HG03520 (cell line): Measurements from ENCODE around the gene SGPP2.
"Not testable (repeated sequence)": the region's sequence is repeated elsewhere in the genome, so short reads cannot be mapped to it uniquely, and the experiment has no call there.

ENCODE experiments used
- ATAC-seq: cut with Tn5 transposase; IDR thresholded peaks from one replicate; pipeline ENCODE4 v1.9.1; 2021; ENCODE audit warnings: mild to moderate bottlenecking, moderate library complexity; ENCODE audit not compliant: unreplicated experiment

SGPP2 gene, protein sequence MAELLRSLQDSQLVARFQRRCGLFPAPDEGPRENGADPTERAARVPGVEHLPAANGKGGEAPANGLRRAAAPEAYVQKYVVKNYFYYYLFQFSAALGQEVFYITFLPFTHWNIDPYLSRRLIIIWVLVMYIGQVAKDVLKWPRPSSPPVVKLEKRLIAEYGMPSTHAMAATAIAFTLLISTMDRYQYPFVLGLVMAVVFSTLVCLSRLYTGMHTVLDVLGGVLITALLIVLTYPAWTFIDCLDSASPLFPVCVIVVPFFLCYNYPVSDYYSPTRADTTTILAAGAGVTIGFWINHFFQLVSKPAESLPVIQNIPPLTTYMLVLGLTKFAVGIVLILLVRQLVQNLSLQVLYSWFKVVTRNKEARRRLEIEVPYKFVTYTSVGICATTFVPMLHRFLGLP

DNA sequence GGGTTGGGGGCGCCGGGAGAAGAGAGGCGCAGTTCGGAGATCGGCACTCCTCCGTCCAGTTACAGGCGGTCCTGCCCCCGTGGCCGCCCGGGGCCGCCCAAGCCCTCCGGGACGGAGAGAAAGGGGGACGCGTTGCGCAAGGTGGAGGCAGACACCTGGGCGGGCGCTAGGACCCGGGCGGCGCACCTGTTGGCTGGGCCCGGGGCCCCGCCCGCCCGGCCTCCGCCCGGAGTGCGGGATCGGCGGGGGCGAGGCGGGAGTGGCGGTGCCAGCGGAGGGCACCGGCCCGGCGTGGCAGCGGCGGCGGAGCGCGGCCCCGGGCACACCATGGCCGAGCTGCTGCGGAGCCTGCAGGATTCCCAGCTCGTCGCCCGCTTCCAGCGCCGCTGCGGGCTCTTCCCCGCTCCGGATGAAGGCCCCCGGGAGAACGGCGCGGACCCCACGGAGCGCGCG is at the start of gene SGPP2:
SGPP2 (plus strand) TSS at position 268 of the 453 bp plus-strand sequence; CDS start at position 328, 60 bp downstream.
- peak; percentile 16 for ATAC-seq

DNA sequence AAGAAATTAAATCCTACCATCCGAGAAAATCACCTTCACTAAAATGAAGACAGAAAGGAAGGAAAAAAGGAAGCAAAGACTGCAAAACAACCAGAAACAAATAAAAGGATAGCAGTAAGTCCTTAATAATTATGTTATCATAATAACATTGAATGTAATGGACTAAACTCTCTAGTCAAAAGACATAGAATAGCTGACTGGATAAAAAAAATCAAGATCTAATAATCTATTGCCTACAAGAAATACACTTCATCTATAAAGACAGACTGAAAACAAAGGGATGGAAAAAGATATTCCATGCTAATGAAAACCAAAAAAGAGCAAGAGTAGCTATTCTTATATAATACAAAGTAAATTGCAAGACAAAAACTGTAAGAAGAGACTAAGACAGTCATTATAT is 48.5 kb upstream of the SGPP2 start:
- no peak for ATAC-seq

DNA sequence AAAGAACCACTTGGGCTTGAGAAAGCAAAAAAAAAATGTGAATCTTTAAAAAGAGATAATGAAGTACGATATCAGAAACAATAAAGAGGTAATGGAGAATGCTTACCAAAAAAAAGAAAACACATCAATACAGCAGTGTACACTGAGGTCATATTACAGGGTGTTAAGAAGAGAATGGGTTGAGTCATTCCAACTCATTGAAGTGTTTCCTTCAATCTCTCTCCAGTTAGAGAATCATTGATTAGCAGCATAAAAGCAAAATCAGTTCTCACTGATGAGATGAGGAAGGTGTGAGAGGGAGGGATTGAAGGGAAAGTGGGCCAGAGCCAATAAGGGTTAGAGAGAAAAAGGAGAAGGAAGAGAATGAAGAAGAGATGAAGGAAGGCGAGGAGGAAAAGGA is 43.9 kb upstream of the SGPP2 start:
- no peak for ATAC-seq

DNA sequence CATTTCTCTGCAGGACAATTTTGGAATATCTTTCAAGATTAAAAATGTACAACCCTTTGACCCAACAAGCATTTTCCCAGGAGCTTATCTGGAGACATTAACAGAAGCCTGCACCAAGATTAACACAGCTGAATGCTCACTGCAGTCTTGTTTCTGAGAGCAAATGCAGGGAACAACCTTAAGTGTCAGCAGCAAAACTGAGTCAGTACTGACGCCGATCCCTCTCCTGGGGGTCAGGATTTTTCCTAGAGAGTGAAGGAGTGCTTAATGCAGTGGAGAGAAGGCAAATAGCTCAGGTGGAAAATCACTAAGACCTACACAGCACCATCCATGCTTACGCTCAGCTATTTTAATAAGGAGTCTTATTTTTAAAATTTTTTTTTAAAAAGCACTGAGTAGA is 42.8 kb upstream of the SGPP2 start:
- ATAC-seq, result no peak

DNA sequence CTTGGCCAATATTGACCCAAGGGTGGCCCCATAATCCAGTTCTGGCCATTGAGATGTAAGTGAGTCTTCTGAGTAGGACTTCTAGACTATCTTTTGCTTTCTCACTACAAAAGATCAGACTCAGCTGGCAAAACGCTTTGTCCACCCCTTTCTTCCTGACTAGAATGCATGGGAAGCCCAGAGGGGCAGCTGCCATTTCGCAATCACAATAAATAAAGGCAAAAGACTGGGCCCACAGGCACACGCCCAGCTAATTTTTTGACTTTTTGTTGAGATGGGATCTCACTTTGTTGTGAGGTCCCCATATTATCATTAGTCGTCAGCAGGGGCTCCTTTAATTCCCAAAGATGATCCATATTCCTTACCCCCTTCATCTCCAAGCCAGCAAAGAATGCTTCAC is 41.1 kb upstream of the SGPP2 start:
- ATAC-seq, result no peak

DNA sequence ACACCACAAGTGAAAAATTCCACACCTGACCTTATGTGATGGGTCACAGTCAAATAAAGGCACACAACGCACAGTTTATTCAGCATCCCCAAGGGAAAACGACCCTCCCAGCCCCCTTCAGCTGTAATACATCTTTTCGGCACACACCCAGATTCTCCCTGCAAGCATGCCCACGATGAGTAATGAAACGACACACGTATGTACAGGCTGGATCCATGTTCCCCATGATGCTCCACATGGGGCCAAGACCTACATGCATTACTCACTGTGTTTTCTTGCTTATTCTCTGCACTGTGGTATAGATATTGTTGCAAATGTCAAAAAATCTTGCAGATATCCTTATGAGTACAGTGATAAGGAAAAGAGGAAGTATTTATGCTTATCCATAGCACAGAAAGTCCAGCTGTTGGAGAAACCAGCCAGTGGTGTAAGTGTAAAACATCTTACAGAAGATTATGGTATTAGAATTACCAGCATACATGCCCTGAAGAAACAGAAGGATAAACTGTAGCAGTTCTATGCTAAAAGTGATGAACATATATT is 32.5 kb upstream of the SGPP2 start:
- ATAC-seq, result no peak

DNA sequence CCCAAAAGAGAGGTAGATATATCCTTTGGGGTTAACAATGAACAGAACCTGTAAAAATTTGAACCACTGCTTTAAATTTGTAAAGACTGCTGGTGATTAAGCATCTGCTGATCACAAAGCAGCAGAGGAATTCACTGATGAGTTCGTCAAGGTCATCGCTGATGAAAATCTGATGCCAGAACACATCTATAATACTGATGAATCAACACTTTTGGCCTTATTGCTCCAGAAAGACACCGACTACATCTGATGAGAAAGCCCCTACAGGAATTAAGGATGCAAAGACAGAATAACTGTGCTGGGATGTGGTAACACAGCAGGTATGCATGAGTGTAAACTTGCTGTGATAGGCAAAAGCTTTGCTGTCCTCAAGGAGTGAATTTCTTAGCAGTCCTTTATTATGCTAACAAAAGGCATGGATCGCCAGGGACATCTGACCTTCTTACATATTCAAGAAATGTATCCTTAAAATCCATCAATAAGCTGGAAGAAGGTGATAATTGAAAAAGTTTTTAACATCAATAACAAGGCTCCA is 30.5 kb upstream of the SGPP2 start:
- ATAC-seq, result no peak

DNA sequence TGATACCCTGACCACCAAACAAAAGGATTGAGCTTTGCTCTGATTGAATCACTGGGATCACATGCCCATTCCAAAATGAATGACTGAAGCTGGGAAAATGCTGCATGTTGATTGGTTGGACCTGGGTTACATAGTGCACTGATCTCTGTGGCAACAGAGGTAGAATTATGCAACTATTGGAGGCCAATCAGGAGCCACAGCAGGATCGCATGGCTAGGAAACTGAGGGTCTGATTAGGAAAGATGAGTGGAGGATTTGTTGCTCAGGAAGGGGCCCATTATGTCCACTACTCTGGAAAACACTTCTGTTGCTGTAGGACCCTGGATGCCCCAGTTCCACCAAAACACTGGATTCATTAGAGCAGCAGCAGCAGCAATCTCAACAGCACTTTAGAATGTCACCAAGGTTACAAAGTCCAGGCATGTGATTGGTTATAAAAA is 25.9 kb upstream of the SGPP2 start:
- ATAC-seq, result no peak

DNA sequence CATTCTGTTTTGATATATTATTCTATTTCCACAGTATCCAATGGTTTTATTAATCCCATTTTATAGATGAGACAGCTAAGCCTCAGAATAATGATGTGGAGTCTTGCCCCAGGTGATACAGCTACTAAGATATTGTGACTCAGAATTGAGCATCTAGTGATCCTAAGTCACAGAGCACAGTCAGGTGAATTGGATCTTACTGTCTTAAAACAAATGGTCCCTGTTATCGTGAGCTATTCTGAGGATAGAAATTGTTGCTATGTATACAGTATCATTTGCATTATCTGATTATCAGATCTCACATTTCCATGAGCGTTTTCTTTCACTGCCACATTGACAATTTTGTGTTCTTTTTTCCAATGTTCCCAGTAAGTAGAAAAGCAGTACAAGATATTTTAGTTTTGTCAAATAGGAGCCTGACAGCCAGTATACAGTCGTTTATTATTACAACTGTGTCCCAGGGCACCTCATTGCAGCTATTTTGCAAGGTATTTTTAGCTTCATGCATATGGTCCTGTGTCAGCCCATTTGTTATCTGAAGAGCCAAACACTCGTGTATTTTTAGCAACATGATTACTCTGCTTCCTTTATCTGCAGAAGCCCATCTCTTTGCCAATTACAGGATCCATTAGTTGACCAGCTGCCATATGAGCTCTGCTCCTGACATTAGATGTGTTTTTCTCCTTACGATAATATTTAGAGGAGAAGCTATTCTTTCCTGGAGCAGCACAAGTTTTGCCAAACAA is 25.1 kb upstream of the SGPP2 start:
- ATAC-seq, result no peak

DNA sequence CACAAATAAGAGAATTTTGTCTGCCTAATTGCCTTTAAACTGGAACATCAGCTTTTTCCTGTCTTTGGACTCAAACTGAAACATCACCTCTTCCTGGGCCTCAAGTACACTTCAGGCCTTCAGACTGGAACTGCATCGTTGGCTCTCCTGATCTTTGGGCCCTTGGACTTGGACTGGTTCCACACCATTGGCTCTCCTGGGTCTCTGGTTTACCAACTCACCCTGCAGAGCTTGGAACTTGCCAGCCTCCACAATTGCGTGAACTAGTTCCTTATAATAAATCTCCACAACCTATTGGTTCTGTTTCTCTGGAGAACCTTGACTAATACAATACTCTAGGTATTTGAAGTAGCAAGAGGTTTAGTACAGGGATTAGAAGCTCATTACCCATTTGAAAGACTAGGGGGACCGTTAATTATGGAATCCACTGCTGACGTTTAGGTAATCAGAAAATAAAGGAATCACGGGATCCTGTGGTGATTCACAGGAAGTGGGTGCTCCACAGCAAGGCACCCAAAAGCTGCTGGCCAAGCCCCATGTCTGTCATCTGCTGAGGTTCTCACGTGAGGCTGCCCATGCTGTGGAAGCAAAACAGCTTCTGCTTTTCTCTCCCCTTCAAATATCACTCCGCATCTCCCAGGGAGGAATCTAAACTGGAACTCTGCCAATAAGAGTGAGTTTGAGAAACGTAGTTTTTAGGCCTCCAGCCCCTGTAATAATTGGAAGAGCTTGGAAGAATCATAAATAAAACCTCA is 20.0 kb upstream of the SGPP2 start:
- ATAC-seq, result no peak

DNA sequence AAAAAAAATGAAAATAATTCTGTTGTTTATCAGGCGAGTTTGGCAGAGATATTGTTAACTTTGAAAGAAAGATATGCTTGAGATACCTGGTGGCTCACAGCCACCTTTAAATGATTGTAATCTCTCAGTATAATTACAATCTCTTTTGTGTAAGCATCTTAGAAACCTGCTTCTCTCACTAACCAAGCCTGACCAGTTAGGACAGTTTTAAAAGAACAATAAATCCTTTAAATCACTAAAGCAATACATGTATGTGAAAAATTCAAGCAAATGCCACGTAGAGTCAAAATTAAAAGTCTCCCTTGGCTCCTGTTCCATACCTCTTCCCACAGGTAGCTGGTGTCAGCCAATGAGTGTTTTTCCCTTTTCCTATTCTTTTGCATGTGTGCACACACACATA is 15.7 kb upstream of the SGPP2 start:
- no peak for ATAC-seq

DNA sequence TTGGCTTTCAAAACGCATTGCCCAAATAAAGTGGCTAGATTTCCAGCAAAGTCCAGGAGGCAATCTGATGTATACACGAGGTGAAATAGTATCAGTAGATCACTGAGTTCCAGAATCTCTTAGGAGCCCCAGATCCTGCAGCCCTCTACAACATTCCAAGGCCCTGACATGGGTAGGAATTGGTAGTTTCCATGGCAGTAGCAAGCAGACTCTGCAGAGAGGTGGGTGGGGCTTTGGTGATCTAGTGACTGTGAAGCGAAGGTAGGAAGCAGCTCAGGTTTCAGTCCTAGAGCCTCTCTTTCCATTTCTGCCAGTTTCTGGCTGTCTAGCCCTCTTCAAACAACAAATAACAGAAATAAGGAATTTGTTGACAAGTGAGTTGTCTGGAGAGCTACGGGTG is 13.8 kb upstream of the SGPP2 start:
- ATAC-seq, result no peak

DNA sequence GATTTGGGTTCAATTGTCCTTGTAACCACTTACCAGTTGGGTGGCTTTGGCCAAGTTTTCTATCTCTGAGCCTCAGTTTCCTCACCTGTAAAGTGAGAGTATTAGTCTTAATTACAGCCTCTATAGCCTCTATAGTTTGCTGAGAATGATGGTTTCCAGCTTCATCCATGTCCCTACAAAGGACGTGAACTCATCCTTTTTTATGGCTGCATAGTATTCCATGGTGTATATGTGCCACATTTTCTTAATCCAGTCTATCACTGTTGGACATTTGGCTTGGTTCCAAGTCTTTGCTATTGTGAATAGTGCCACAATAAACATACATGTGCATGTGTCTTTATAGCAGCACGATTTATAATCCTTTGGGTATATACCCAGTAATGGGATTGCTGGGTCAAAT is 12.0 kb upstream of the SGPP2 start:
- ATAC-seq, result not testable (repeated sequence)

DNA sequence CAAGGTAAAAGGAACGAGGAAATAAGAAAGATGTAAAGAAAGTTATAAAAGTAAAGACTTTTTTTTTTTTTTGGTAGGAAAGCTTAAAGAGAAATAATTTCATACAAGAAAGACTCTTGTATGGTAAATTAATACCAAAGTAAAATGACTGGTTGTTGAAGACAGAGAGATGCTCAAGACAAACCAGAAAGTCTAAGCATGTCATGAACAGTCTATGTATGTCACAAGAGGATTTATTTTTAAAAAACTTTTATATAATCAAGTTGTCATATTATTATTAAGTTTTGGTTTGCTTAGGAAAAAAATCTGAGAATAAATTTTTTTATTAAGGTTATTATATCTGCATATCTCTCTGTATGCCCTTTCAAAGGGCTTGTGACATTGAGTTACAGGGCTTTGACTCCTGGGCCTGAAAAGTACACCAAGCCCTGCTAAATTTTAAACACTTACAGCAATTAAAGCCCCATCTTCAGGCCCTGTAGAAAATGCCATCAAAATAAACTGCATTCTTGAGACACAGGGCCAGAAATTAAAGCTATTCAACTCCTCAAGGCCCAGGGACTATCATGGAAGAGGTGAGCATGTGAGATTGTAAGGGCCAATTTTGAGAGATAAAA is 10.9 kb upstream of the SGPP2 start:
- no peak for ATAC-seq

DNA sequence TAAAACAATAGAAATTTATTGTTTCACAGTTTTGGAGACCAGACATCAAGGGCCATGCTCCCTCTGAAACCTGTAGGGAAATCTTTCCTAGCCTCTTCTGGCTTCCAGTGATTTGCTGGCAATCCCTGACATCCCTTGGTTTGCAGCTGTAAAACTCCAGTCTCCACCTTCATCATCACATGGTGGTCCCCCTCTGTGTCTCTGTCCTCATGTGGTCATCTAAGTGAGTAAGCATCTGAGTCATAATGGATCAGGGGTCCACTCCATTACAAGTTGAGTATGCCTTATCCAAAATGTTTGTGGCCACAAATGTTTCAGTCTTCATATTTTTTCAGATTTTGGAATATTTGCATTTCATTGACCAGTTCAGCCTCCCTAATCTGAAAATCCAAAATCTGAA is 5.6 kb upstream of the SGPP2 start:
- ATAC-seq, result no peak

DNA sequence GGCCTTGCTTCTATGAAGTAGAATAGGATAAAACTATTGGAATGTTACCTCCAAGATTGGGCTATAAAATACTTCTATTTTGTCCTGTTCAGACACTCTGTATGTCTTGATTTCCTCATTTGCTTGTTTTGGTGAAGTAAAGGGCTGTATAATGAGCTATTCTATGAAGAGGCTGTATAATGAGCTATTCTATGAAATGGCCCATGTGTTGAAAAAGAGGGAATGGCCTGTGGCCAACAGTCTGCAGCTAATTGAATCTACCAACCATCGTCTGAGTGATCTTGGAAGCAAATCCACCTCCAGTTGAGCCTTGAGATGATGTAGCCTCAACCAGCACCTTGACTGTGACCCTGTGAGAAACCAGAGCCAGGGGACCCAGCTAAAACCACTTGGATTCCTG is 3.8 kb upstream of the SGPP2 start:
- ATAC-seq, result no peak

DNA sequence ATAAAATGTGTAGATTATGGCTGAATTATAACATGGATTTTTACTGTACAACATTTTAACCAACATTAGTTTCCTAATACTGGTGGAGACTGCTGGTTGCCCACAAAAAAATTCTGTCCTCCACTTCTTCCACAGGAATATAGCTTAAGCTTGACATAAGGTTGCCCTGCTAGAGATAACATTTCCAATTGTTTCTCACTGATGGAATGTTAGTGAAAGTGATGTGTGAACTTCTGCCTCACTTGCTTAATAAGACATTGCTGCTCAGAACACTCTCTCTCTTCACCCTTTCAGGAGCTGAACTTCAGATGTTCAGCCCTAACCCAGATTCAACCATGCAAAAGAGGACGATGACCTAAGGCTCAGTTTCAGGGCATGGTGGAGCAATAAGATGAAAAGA is 2.7 kb upstream of the SGPP2 start:
- no peak for ATAC-seq

DNA sequence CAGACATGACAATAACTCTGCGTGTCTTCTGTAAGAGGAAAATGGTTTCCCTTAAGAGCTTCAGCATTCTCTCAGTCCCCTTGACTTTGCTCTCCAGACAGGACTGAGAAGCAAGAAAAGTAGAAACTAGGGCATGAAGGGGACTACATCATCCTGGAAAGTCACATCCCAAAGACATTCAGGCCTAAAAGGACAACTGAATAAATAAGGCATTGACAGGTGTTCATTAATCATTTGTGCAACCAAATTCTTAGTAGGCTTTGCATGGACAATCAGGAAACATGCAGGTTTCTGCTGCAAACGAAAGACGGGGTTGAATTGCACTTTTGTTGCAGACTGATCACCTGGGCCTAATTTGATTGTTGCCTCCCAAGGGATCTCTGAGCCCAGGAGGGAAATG is 1.2 kb upstream of the SGPP2 start:
- no peak for ATAC-seq

DNA sequence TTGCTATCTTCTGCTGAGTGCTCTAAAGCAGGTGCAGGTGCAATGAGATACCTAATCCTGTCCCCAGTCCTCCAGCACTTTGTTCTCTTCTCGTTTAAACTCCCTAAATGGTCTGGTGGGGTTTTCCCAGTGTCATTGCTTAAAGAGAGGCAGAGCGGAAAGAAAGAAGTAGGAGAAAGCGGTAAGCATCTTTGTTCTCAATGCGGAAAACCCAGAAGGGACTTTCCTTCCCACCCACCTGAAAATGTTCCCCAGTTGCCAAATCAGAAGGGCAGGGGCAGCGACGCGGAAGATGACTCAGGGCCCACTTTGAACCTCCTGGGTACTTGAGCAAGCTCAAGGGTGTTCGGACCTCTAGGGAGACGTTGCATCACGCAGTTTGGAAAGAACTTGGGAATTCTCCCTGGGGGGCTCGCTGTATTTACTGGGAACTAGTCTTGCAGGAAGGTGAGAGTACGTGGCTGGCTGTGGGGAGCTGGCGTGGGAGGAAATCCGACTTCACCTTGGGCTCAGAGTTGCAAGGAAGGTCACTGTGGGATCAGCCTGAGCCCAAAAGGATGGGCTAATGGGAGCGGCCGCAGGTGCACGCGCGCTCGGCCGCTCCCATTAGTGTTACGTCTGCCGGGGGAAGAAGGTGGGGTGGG is 589 bp upstream of the SGPP2 start:
- peak; percentile 0 for ATAC-seq
